ENCODE measurements around the gene C1RL. TPM values are rescaled to one million over a fixed set of nuclear protein-coding genes. Genes with fewer than 3 reads are reported as not detected.

The C1RL gene
- total RNA-seq, 1 experiment from 2014 or later: 25.9 TPM

DNA sequence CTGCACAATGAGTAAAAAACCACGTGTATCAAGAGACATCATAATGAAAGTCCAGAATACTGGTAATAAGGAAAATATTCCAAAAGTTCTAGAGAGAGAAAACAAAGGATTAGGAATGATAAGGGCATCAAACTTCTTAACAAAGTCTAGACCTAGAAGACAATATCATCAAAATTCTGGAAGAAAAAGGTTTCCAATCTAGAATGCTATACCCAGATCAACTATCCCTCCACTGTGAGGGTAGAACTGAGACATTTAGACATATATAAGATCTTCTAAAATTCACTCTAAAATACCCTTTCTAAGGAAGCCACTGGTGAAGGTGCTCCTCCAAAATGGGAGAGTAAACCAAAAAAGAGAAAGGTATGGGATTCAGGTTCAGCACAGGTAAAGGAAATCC, 2.9 kb downstream of the C1RL start:
- no peak overlapping the region for H3K9ac ChIP-seq (ENCODE audit: low read length)
- intact Hi-C loops (cut with micrococcal nuclease): no loop called here
- H3K79me2 ChIP-seq (ENCODE audit: insufficient read depth, low read length): peaks cover 25% of the 10 kb centered on the region
- no peak overlapping the region for H3K4me3 ChIP-seq (replicated peaks in 1 of 2; ENCODE audit: low read depth in 1 of 2, low read length in 2 of 2)
- peaks cover 0 to 9% of the 10 kb centered on the region in 2 experiments; a peak in 2 of 4 replicates for H3K36me3 ChIP-seq (ENCODE audit: control insufficient read depth in 1 of 2, insufficient read depth in 2 of 2, low read length in 2 of 2)
- H2AFZ ChIP-seq (ENCODE audit: low read depth, low read length, poor library complexity, severe bottlenecking): no peak overlapping the region
- TF ChIP-seq ZBTB33 (IDR thresholded peaks at IDR 0.05; ENCODE audit: extremely low read depth, insufficient replicate concordance, low read length) (no peak), TCF7L2 (IDR thresholded peaks at IDR 0.05; ENCODE audit: borderline replicate concordance, extremely low read depth, insufficient read depth, insufficient read length) (no peak), POLR2A (IDR thresholded peaks at IDR 0.05; ENCODE audit: borderline replicate concordance, extremely low read depth, insufficient read depth, insufficient read length) (no peak), EZH2phosphoT487 (IDR thresholded peaks at IDR 0.05; ENCODE audit: borderline replicate concordance) (no peak), EZH2 (IDR thresholded peaks at IDR 0.05) (no peak), JUND (IDR thresholded peaks at IDR 0.05) (no peak), RAD21 (IDR thresholded peaks at IDR 0.05; ENCODE audit: low read depth) (no peak), MAX (IDR thresholded peaks at IDR 0.05) (no peak), SP1 (IDR thresholded peaks at IDR 0.05; ENCODE audit: low read depth) (no peak)
- TF ChIP-seq, protein P1, sequence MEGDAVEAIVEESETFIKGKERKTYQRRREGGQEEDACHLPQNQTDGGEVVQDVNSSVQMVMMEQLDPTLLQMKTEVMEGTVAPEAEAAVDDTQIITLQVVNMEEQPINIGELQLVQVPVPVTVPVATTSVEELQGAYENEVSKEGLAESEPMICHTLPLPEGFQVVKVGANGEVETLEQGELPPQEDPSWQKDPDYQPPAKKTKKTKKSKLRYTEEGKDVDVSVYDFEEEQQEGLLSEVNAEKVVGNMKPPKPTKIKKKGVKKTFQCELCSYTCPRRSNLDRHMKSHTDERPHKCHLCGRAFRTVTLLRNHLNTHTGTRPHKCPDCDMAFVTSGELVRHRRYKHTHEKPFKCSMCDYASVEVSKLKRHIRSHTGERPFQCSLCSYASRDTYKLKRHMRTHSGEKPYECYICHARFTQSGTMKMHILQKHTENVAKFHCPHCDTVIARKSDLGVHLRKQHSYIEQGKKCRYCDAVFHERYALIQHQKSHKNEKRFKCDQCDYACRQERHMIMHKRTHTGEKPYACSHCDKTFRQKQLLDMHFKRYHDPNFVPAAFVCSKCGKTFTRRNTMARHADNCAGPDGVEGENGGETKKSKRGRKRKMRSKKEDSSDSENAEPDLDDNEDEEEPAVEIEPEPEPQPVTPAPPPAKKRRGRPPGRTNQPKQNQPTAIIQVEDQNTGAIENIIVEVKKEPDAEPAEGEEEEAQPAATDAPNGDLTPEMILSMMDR (IDR thresholded peaks at IDR 0.05 in 2 of 3, conservative IDR thresholded peaks at IDR 0.05 in 1 of 3; ENCODE audit: borderline replicate concordance in 1 of 3, insufficient read depth in 1 of 3, low read depth in 2 of 3, low read length in 2 of 3): no peak
- no peaks in the 10 kb centered on the region for H3K27me3 ChIP-seq (ENCODE audit: insufficient read depth, low read length)
- DNase-seq (ENCODE audit: low read depth, low spot score): no peak
- H3K4me1 ChIP-seq (ENCODE audit: control insufficient read depth in 1 of 2, insufficient read depth in 2 of 2, low read length in 2 of 2): peaks cover 4 to 16% of the 10 kb centered on the region in 2 experiments; a peak in 3 of 4 replicates
- no peaks in the 10 kb centered on the region for H3K9me2 ChIP-seq (ENCODE audit: insufficient read depth)
- H3K9me3 ChIP-seq (ENCODE audit: control insufficient read depth in 1 of 2, insufficient read depth in 1 of 2, low read depth in 1 of 2, low read length in 2 of 2): peaks cover 9 to 11% of the 10 kb centered on the region in 2 experiments; a peak in 1 of 4 replicates
- CTCF ChIA-PET: interaction anchor here (4.2 kb wide), 1 partner anchor 161 kb away, joined by 34 read pairs; the partner anchor contains the start of genes C12orf57 and RNU7-1
- no TSS peak for BruUV-seq (replicated peaks)
- RAD21 ChIA-PET (ENCODE audit: low non-redundant PET in 1 of 2, low total read pairs in 2 of 2, uncharacterized antibody in 2 of 2, unreplicated experiment in 2 of 2): no interaction called here
- H4K20me1 ChIP-seq (ENCODE audit: insufficient read depth): no peaks in the 10 kb centered on the region
- H3K4me2 ChIP-seq (ENCODE audit: low read length): no peak overlapping the region
- POLR2A ChIA-PET: no interaction called here
- ATAC-seq: no peak
- H3K27ac ChIP-seq (ENCODE audit: low read depth, low read length): no peak overlapping the region
